NCI-H748 treated with DMSO at 0.1 percent for 48 hours (cell line): ENCODE data around the gene NOVA1.
A peak's percentile ranks its signal among the peaks of the same experiment; 100 is the strongest.
"Not testable (repeated sequence)": the region's sequence is repeated elsewhere in the genome, so short reads cannot be mapped to it uniquely, and the experiment has no call there.

Source experiments
- DNase-seq: peaks from one replicate; lab custom pipeline; 2025; lab: John Stamatoyannopoulos, UW

The NOVA1 gene

GRCh38 chr14:26597589-26598080 is at the start of gene NOVA1:
TSS of gene NOVA1 (minus strand) at chr14:26598033. CDS start at chr14:26597436, 597 bp downstream.
- peak; percentile 65 for DNase-seq

DNA sequence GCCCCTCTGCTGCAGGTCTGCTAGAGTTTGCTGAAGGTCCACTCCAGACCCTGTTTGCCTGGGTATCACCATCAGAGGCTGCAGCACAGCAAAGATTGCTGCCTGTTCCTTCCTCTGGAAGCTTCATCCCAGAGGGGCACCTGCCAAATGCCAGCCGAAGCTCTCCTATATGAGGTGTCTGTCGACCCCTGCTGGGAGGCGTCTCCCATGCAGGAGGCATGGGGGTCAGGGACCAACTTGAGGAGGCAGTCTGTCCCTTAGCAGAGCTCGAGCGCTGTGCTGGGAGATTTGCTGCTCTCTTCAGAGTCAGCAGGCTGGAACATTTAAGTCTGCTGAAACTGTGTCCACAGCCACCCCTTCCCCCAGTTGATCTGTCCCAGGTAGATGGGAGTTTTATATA is 47.2 kb upstream of the NOVA1 start:
- not testable (repeated sequence) for DNase-seq

DNA sequence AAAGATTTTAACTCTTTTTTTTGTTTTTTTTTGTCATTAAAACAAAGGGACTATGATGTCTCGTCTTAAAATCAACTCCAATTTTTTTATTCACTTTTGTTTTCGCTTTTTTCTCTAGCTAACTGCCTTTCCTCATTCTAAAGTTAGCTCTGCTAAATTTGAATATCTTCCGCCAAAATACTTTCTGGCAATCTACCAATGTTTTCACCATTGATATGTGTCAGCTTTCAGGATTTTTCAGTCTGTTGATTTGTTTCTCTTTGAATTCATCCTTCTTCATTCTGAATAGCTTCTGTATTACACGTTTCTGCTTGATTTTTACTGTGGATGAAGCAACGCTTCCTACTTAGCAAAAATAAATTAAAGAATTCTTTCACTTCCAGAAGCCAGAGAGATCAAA is 38.7 kb upstream of the NOVA1 start:
- DNase-seq: no peak

DNA sequence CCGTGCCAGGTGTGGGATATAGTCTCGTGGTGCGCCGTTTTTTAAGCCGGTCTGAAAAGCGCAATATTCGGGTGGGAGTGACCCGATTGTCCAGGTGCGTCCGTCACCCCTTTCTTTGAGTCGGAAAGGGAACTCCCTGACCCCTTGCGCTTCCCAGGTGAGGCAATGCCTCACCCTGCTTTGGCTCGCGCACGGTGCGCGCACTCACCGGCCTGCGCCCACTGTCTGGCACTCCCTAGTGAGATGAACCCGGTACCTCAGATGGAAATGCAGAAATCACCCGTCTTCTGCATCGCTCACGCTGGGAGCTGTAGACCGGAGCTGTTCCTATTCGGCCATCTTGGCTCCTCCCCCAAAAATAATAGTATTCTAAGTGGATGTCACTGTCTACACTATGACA is 37.1 kb upstream of the NOVA1 start:
- not testable (repeated sequence) for DNase-seq

GRCh38 chr14:26626256-26626655 is 28.4 kb upstream of the NOVA1 start:
- no peak for DNase-seq

- no peak for DNase-seq
These were observed 24.8 kb upstream of the NOVA1 start for GRCh38 chr14:26622611-26623010.

DNA sequence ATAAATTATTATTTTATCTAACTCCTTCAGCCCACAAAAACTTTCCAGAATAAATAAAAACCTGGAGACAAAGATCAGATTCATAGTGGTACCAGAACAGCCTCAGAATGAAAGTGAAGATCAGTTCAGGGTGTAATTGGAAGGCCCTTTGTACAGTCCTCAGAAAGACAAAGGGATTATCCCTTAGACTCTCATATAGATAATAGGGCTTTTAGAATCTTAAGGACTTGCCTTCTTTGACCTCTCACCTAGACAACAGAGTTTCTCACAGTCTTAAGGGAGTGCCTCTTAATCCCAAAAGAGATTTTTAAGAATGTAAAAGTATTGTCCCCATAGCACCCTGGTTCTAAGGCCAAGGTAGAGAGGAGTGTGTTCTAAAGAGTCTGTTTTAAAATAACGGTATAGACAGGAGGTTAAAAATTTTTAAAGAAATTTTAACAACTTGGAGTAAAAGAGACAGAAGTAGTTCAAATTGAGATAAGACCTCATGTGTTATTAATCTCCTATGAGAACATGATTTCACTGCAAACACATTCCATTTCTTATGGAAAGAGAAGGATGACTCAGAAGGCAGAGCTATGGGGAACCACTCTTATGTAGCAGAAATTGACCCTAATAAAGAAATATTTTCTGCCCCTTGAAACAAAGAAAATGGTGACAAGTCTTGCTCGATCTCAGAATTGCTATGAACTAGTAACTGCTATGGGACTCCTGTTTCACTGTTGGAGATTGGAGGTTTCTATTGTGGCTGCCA is 24.2 kb upstream of the NOVA1 start:
- DNase-seq: no peak

DNA sequence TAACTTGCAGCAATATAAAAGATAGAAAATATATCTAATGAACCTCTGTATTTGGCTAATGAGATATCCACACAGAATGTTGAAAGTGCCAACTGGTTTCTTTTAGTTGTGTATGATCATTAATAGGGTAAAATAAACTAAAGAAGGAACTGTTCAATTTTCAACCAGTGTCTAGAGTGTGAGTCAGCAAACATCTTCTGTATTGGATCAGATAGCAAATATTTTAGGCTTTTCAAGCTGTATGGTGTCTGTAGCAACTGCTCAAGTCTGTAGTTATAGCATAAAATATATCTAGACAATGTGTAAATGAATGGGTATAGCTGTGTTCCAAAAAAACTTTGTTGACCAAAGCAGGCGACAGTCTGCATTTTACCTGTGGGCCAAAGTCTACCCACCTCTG is 23.5 kb upstream of the NOVA1 start:
- no peak for DNase-seq

DNA sequence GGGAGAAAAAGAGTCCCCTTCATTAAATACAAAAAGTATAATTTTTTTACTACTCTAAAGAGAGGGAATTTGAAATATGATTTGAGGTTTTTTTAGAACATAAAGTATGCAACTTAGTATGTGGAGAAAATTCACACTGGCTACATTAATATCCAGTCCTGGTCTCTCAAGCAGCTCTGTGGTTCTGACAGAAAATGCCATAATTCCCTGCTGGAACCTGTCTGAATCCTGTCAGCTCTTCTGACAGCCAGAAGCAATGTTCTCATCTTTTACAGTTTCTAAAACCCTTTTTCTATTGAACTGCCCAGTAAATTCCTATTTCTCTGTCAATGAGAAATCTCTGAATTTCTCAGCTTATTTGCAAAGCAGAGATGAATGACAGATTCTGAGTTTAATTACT is 13.4 kb upstream of the NOVA1 start:
- DNase-seq: no peak

DNA sequence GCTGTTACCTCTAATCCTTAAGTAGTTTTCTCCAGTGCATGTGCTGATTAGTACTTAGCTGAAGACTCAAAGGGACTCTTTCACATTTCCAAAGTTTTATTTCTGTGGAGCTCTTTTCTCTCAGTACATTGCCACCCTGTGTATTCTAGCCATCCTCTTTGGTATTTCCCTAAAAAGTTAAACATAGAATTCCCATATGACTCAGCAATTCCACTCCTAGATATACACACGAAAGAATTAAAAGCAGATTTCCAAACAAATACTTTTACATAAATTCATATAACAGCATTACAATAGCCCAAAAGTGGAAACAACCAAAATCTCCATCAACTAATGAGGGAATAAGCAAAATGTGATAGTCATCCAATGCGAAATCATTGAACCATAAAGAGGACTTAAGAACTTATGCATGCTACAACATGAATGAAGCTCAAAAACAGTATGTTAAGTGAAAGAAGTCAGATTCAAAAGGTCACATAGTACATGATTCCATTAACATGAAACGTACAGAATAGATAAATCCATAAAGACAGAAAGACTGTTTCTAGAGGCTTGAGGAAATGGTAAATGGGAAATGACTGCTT is 9.0 kb upstream of the NOVA1 start:
- DNase-seq: no peak

- no peak for DNase-seq
These were observed 7.8 kb upstream of the NOVA1 start for GRCh38 chr14:26605602-26606001.

DNA sequence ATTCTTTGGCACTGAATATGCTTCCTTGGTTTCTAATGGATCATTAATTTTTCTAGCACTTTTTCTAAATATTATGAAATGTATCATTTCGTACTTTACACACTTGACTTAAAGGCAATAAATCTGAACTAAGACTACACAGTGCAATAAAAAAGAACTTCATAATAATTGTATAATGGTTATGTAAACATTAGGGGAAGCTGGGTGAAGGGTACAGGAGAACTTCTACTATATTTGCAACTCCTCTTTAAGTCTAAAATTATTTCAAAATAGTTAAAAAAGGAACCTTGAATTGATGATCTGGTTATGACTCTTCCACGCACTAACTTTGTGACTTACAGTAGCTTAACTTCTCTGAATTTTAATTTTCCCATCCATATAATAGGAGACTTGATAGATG is 5.1 kb upstream of the NOVA1 start:
- no peak for DNase-seq

GRCh38 chr14:26601856-26602255 is 4.0 kb upstream of the NOVA1 start:
- DNase-seq: no peak

DNA sequence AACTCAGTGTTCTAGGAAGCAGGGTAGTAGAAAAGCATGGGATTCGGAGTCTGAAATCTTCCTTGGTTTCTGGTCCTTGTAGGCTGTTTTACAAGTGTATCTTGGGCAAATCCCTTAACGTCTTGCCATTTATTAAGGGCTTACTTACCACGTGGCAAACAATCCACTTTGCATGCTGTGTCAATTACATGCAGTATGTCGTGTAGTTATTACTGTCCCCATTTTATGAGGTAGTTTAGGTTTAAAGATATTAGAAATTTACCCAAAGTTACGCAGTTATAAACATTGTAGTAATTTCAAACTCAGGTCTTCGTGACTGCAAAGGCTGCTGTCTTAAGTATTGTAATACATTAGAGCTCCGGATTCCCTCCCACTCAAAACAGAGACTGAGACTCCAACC is 1.5 kb upstream of the NOVA1 start:
- DNase-seq: no peak

- no peak for DNase-seq
These were observed 869 bp upstream of the NOVA1 start for GRCh38 chr14:26598672-26599131.

DNA sequence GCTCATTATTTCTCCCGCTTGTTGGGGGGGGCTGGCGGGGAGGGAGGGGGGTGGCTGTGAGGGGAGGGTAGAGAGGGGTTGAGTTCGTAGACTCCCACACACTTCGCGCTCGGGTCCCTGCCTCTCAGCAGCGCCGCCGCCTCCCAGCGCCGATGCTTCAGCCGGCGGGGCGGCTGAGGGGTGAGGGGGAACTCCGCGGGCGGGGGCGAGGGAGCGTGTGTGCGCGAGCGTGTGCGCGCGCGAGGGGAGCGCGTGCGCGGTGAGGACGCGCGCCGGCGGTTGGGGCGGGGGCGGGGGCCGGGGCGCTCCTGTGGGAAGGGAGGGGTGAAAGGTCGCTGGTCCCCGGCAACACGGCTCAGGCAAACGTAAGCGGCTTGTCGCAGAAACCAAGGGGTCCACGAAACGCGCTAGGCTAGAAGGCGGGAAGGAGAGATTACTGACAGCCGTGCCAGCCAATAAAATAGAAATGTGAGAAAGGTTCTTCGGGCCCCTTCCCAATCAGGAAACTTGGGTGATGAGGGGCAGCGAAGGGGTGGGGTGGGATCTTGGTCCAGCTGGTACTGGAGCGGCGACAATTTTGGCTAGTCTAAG is 343 bp upstream of the NOVA1 start:
- peak; percentile 96 for DNase-seq

GRCh38 chr14:26597071-26597588 is 703 bp downstream of the NOVA1 start:
- no peak for DNase-seq

- peak; percentile 46 for DNase-seq
These were observed 1.2 kb downstream of the NOVA1 start for GRCh38 chr14:26596543-26597061.

DNA sequence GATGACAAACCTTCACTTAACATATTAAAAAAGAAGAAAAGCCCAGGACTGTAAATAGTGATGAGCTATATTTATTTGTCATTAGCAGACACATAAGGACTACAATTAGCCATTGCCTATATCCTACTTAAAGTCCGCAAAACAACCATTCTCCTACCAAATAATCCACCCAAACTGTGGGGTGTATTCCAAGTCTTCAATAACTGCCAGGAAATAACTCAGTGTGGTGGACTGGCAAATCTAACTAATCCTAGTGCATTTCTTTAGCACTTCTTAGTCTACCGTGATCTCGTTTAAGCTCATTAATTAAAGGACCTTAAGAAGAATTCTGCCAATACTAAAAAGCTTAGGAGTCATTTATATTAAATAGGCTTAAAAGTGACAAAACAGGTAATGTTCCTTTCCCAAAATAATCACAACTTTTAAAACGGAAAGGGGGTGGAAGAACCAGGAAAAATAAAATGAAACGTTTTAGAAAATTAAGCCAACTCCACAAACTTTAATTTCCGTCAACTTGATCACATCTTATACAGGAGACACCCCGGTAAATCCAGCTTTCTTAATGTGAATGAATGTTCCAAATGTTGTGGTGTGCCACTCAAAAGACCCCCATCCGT is 1.8 kb downstream of the NOVA1 start:
- DNase-seq: peak; percentile 49

GRCh38 chr14:26594756-26595545 is 2.9 kb downstream of the NOVA1 start:
- peak; percentile 31 for DNase-seq

GRCh38 chr14:26594148-26594547 is 3.7 kb downstream of the NOVA1 start:
- DNase-seq: no peak
